ENCODE measurements around the gene SMCO3.

DNA sequence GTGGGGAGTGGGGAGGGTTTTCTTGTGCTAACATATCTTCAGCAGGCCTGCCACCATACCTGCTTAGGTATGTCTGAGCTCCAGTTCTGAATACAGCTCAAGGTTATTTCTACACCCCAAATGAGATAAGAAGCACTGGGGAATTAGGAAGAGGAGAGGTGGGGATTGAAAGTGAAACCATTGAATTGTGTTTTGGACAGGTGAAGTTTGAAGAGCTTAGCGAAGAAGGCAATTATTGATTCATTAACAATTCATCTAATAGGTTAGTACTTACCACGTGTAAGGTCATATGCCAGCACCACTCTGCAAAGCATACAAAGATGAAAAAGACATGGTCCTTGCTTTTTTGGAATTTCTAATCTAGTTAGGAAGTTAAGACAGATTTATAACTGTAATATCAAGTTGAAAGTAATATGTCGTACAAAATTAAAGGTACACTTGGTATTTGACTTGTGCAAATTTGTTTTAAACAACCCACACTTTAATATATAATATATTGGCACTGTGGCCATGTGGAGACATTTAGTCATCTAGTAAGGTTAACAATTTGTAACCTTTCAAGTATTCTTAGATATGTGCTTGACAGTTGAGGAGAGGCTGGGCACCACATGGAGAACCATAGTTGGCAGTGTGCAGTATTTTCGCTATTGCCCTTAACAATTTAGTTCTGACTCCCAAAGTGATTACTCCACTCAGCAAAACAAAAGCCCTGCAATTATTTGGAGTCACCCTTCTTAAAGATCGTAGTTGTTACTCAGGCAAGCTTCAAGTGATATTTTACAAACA, 3.6 kb downstream of the SMCO3 start:
- TF ChIP-seq GATA2 (CRISPR knock-in tag; IDR thresholded peaks at IDR 0.05) = no peak
- no peak for TF ChIP-seq TAF1 (IDR thresholded peaks at IDR 0.05; ENCODE audit: borderline replicate concordance, low read depth, low read length)
- TF ChIP-seq SIN3A (IDR thresholded peaks at IDR 0.05; ENCODE audit: borderline replicate concordance, low read depth, low read length) = no peak
- no peak for TF ChIP-seq NRF1 (IDR thresholded peaks at IDR 0.05; ENCODE audit: low read depth, low read length)
- TF ChIP-seq CTCF (IDR thresholded peaks at IDR 0.05) = no peak
- TF ChIP-seq, protein P1, sequence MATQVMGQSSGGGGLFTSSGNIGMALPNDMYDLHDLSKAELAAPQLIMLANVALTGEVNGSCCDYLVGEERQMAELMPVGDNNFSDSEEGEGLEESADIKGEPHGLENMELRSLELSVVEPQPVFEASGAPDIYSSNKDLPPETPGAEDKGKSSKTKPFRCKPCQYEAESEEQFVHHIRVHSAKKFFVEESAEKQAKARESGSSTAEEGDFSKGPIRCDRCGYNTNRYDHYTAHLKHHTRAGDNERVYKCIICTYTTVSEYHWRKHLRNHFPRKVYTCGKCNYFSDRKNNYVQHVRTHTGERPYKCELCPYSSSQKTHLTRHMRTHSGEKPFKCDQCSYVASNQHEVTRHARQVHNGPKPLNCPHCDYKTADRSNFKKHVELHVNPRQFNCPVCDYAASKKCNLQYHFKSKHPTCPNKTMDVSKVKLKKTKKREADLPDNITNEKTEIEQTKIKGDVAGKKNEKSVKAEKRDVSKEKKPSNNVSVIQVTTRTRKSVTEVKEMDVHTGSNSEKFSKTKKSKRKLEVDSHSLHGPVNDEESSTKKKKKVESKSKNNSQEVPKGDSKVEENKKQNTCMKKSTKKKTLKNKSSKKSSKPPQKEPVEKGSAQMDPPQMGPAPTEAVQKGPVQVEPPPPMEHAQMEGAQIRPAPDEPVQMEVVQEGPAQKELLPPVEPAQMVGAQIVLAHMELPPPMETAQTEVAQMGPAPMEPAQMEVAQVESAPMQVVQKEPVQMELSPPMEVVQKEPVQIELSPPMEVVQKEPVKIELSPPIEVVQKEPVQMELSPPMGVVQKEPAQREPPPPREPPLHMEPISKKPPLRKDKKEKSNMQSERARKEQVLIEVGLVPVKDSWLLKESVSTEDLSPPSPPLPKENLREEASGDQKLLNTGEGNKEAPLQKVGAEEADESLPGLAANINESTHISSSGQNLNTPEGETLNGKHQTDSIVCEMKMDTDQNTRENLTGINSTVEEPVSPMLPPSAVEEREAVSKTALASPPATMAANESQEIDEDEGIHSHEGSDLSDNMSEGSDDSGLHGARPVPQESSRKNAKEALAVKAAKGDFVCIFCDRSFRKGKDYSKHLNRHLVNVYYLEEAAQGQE (IDR thresholded peaks at IDR 0.05; ENCODE audit: low read depth, low read length) = no peak
- TF ChIP-seq YY1 (IDR thresholded peaks at IDR 0.05; ENCODE audit: low read depth) = no peak
- no peak for TF ChIP-seq POLR2AphosphoS5 (IDR thresholded peaks at IDR 0.05; ENCODE audit: low read depth, low read length)
- TF ChIP-seq CHD2 (IDR thresholded peaks at IDR 0.05; ENCODE audit: low read length, partially characterized antibody) = no peak
- no peak for TF ChIP-seq EP300 (IDR thresholded peaks at IDR 0.05; ENCODE audit: borderline replicate concordance in 1 of 2, low read depth in 1 of 2, low read length in 1 of 2)

All from SK-N-SH (cell line).